ENCODE results near the gene PPARG. TPM values are rescaled to one million over a fixed set of nuclear protein-coding genes. Genes with fewer than 3 reads are reported as not detected.

Gene PPARG
- total and polyA plus RNA-seq, 2 experiments from 2014 or later: 0.15 to 0.42 TPM

- H3K4me3 ChIP-seq: no peak overlapping the region
- H3K9me2 ChIP-seq (ENCODE audit: insufficient read depth): no peaks in the 10 kb centered on the region
- Mint-ChIP-seq H3K27ac (no peak overlapping the region), H3K4me3 (no peak overlapping the region), H3K36me3 (ENCODE audit: low read depth) (no peaks in the 10 kb centered on the region), H3K9me3 (no peaks in the 10 kb centered on the region), H3K4me1 (no peaks in the 10 kb centered on the region), H3K27me3 (ENCODE audit: insufficient read depth, low read depth, poor library complexity) (no peaks in the 10 kb centered on the region)
- H3K4me1 ChIP-seq (ENCODE audit: insufficient read depth): no peaks in the 10 kb centered on the region
- DNase-seq (ENCODE audit: low spot score): no peak
- H3K36me3 ChIP-seq (ENCODE audit: insufficient read depth): no peaks in the 10 kb centered on the region
- no peaks in the 10 kb centered on the region for H3K27me3 ChIP-seq (ENCODE audit: insufficient read depth)
- no peaks in the 10 kb centered on the region for H3F3A ChIP-seq (replicated peaks; ENCODE audit: low read depth)
- H2AFZ ChIP-seq: no peak overlapping the region
- H3K79me2 ChIP-seq (replicated peaks; ENCODE audit: insufficient read depth): no peaks in the 10 kb centered on the region
- no peak for ATAC-seq
- TF ChIP-seq NANOG (IDR thresholded peaks at IDR 0.05; ENCODE audit: borderline replicate concordance) (no peak), REST (IDR thresholded peaks at IDR 0.05; ENCODE audit: unreplicated experiment) (no peak), EZH2 (IDR thresholded peaks at IDR 0.05; ENCODE audit: low read depth, unreplicated experiment) (no peak), ZNF114 (CRISPR knock-in tag; IDR thresholded peaks at IDR 0.05) (no peak), STAT1 (IDR thresholded peaks at IDR 0.05; ENCODE audit: unreplicated experiment) (no peak), CTCF (conservative IDR thresholded peaks at IDR 0.05; ENCODE audit: low read depth in 2 of 2) (no peak)
- H3K4me2 ChIP-seq: no peak overlapping the region
- no peak overlapping the region for H3K27ac ChIP-seq (ENCODE audit: low read depth)
- no peaks in the 10 kb centered on the region for H4K20me1 ChIP-seq (replicated peaks; ENCODE audit: insufficient read depth)
These were observed 65.1 kb downstream of the PPARG start for GRCh38 chr3:12353796-12354525.

GRCh38 chr3:12356175-12356574 is 67.3 kb downstream of the PPARG start:
- Mint-ChIP-seq H3K9me3 (no peaks in the 10 kb centered on the region), H3K36me3 (ENCODE audit: low read depth) (no peaks in the 10 kb centered on the region), H3K27ac (no peak overlapping the region), H3K4me3 (no peak overlapping the region), H3K4me1 (no peaks in the 10 kb centered on the region), H3K27me3 (ENCODE audit: insufficient read depth, low read depth, poor library complexity) (no peaks in the 10 kb centered on the region)
- ATAC-seq: no peak
- DNase-seq (ENCODE audit: low spot score): no peak
- H3K9me2 ChIP-seq (ENCODE audit: insufficient read depth): no peaks in the 10 kb centered on the region
- H3K27me3 ChIP-seq (ENCODE audit: insufficient read depth): no peaks in the 10 kb centered on the region
- H3K79me2 ChIP-seq (replicated peaks; ENCODE audit: insufficient read depth): no peaks in the 10 kb centered on the region
- H3K27ac ChIP-seq (ENCODE audit: low read depth): no peak overlapping the region
- H3K36me3 ChIP-seq (ENCODE audit: insufficient read depth): no peaks in the 10 kb centered on the region
- no peaks in the 10 kb centered on the region for H3F3A ChIP-seq (replicated peaks; ENCODE audit: low read depth)
- no peaks in the 10 kb centered on the region for H3K4me1 ChIP-seq (ENCODE audit: insufficient read depth)
- H2AFZ ChIP-seq: no peak overlapping the region
- H3K4me3 ChIP-seq: no peak overlapping the region
- no peaks in the 10 kb centered on the region for H4K20me1 ChIP-seq (replicated peaks; ENCODE audit: insufficient read depth)
- no peak overlapping the region for H3K4me2 ChIP-seq
- no peak for TF ChIP-seq ZNF462 (CRISPR knock-in tag; IDR thresholded peaks at IDR 0.05)
- TF ChIP-seq EZH2phosphoT487 (IDR thresholded peaks at IDR 0.05; ENCODE audit: unreplicated experiment): no peak
- no peak for TF ChIP-seq ZNF114 (CRISPR knock-in tag; IDR thresholded peaks at IDR 0.05)
- TF ChIP-seq JUNB (IDR thresholded peaks at IDR 0.05; ENCODE audit: unreplicated experiment): no peak
